Stimulated activated CD8-positive, alpha-beta memory T cell treated with anti-CD3 and anti-CD28 coated beads, Interleukin-4, amount 100 ng/mL, for 48 hours (primary cell): ENCODE measurements around the gene CLEC4D.
"Not testable (repeated sequence)": the region's sequence is repeated elsewhere in the genome, so short reads cannot be mapped to it uniquely, and the experiment has no call there.

Experiments used
- DNase-seq: peaks from one replicate; pipeline ENCODE4 v3.0.0-alpha.2; 2020

CLEC4D gene

GRCh38 chr12:8537820-8538219 is 24.5 kb downstream of the CLEC4D start:
- peak; percentile 31 for DNase-seq

- not testable (repeated sequence) for DNase-seq
Observed at GRCh38 chr12:8540831-8541230, 27.5 kb downstream of the CLEC4D start, which contains the start of gene CLEC4E. Gene CLEC4E, minus strand, starts transcription at chr12:8540905. Its CDS starts 108 bp downstream, at chr12:8540797.

- no peak for DNase-seq
Observed at GRCh38 chr12:8541562-8541961, 28.3 kb downstream of the CLEC4D start.

GRCh38 chr12:8544295-8544694 is 31.0 kb downstream of the CLEC4D start:
- peak; percentile 81 for DNase-seq

GRCh38 chr12:8546591-8546990 is 33.3 kb downstream of the CLEC4D start:
- no peak for DNase-seq

- DNase-seq: no peak
Observed at GRCh38 chr12:8547645-8548044, 34.3 kb downstream of the CLEC4D start.

GRCh38 chr12:8548192-8548591 is 34.9 kb downstream of the CLEC4D start:
- DNase-seq: no peak

- DNase-seq: no peak
Observed at GRCh38 chr12:8549381-8549780, 36.1 kb downstream of the CLEC4D start.

- no peak for DNase-seq
Observed at GRCh38 chr12:8553088-8553627, 39.9 kb downstream of the CLEC4D start.

- no peak for DNase-seq
Observed at GRCh38 chr12:8554451-8555195, 41.3 kb downstream of the CLEC4D start.

- no peak for DNase-seq
Observed at GRCh38 chr12:8556531-8557097, 43.3 kb downstream of the CLEC4D start.

- DNase-seq: no peak
Observed at GRCh38 chr12:8559676-8560075, 46.4 kb downstream of the CLEC4D start.

- DNase-seq: no peak
Observed at GRCh38 chr12:8561011-8561410, 47.7 kb downstream of the CLEC4D start.

GRCh38 chr12:8562310-8562709 is 49.0 kb downstream of the CLEC4D start:
- peak; percentile 28 for DNase-seq

- no peak for DNase-seq
Observed at GRCh38 chr12:8563356-8563755, 50.1 kb downstream of the CLEC4D start.

GRCh38 chr12:8564656-8565055 is 51.4 kb downstream of the CLEC4D start:
- no peak for DNase-seq

GRCh38 chr12:8566052-8566451 is 52.7 kb downstream of the CLEC4D start:
- not testable (repeated sequence) for DNase-seq

GRCh38 chr12:8566525-8566924 is 53.2 kb downstream of the CLEC4D start:
- no peak for DNase-seq
